ENCODE results near the gene ZDHHC6. TPM values are rescaled to one million over a fixed set of nuclear protein-coding genes. Genes with fewer than 3 reads are reported as not detected.

ZDHHC6 gene
- total and polyA plus RNA-seq, 2 of the 8 experiments (the other 6 are each of a cell fraction or from before 2014, with no cell fraction given): 13.6 to 27.4 TPM

GRCh38 chr10:112388548-112388947, 58.2 kb downstream of the ZDHHC6 start:
- Histone ChIP-seq H3K4me1 (replicated peaks in 1 of 4; ENCODE audit: control insufficient read depth in 3 of 4, insufficient read depth in 4 of 4, low read length in 3 of 4) (no peaks in the 10 kb centered on the region), H3K4me3 (ENCODE audit: extremely low read depth in 1 of 4, insufficient read depth in 2 of 4, low read depth in 3 of 4, low read length in 4 of 4) (no peak overlapping the region), H3K27ac (ENCODE audit: low read depth, low read length) (no peak overlapping the region), H2AK5ac (ENCODE audit: low read depth, low read length) (no peak overlapping the region), H2BK20ac (ENCODE audit: low read length) (no peak overlapping the region), H2BK120ac (replicated peaks; ENCODE audit: low read depth, low read length) (no peak overlapping the region), H3K79me1 (ENCODE audit: low read depth, low read length) (no peaks in the 10 kb centered on the region), H3K4me2 (ENCODE audit: insufficient read depth in 1 of 2, low read depth in 2 of 2, low read length in 2 of 2) (no peak overlapping the region), H2BK5ac (ENCODE audit: low read depth, low read length) (no peak overlapping the region), H4K20me1 (replicated peaks in 1 of 2; ENCODE audit: control insufficient read depth in 1 of 2, insufficient read depth in 2 of 2, low read length in 2 of 2) (no peaks in the 10 kb centered on the region), H3K36me3 (ENCODE audit: control insufficient read depth in 2 of 4, insufficient read depth in 4 of 4, low read length in 3 of 4) (no peaks in the 10 kb centered on the region), H3K27me3 (replicated peaks in 1 of 4; ENCODE audit: control insufficient read depth in 3 of 4, extremely low read depth in 1 of 4, insufficient read depth in 3 of 4, low read length in 3 of 4) (peaks cover 0 to 1% (median 0%) of the 10 kb centered on the region in 4 experiments; a peak in 1 of 7 replicates), H3K18ac (ENCODE audit: extremely low read depth, low read length) (no peak overlapping the region), H4K8ac (ENCODE audit: extremely low read depth, insufficient read depth, low read length) (no peak overlapping the region), H3K79me2 (ENCODE audit: control insufficient read depth in 1 of 2, insufficient read depth in 2 of 2, low read length in 2 of 2) (no peaks in the 10 kb centered on the region), H4K5ac (ENCODE audit: insufficient read length, low read depth, low read length) (no peak overlapping the region), H3K23ac (ENCODE audit: insufficient read length) (no peak overlapping the region), H2BK15ac (ENCODE audit: low read length) (no peak overlapping the region), H3K14ac (ENCODE audit: insufficient read length) (no peak overlapping the region), H2BK12ac (ENCODE audit: low read depth, low read length) (no peak overlapping the region), H4K91ac (replicated peaks; ENCODE audit: insufficient read length, low read length) (no peak overlapping the region), H3K4ac (replicated peaks; ENCODE audit: insufficient read length, low read depth, low read length) (no peak overlapping the region), H3K9ac (replicated peaks in 1 of 4; ENCODE audit: extremely low read depth in 1 of 4, low read depth in 3 of 4, low read length in 3 of 4) (no peak overlapping the region), H2AFZ (ENCODE audit: low read length) (no peak overlapping the region), H3K9me3 (ENCODE audit: insufficient read depth in 2 of 2, low read depth in 1 of 2, low read length in 1 of 2) (no peaks in the 10 kb centered on the region), H3K56ac (replicated peaks; ENCODE audit: insufficient read length, low read depth, low read length) (no peak overlapping the region), H3K23me2 (ENCODE audit: low read depth, low read length) (no peaks in the 10 kb centered on the region)
- FAIRE-seq: no peak
- TF ChIP-seq PHF8 (conservative IDR thresholded peaks at IDR 0.05; ENCODE audit: low read depth, low read length): no peak
- no peak for TF ChIP-seq FOSL1 (IDR thresholded peaks at IDR 0.05; ENCODE audit: insufficient read depth, low read depth, low read length)
- no peak for TF ChIP-seq CREB1 (IDR thresholded peaks at IDR 0.05)
- no peak for TF ChIP-seq SP1 (IDR thresholded peaks at IDR 0.05; ENCODE audit: low read depth, low read length)
- no peak for TF ChIP-seq RAD21 (IDR thresholded peaks at IDR 0.05 in 1 of 2, conservative IDR thresholded peaks at IDR 0.05 in 1 of 2; ENCODE audit: low read depth in 2 of 2, low read length in 2 of 2)
- no peak for TF ChIP-seq BACH1 (IDR thresholded peaks at IDR 0.05; ENCODE audit: low read length)
- no peak for TF ChIP-seq KDM4A (IDR thresholded peaks at IDR 0.05; ENCODE audit: low read depth, low read length, severe bottlenecking)
- no peak for TF ChIP-seq RBBP5 (IDR thresholded peaks at IDR 0.05; ENCODE audit: borderline replicate concordance, low read depth, low read length)
- TF ChIP-seq GABPA (IDR thresholded peaks at IDR 0.05; ENCODE audit: borderline replicate concordance, insufficient read depth, low read length): no peak
- TF ChIP-seq RFX5 (IDR thresholded peaks at IDR 0.05; ENCODE audit: borderline replicate concordance, low read depth, low read length): no peak
- no peak for TF ChIP-seq NANOG (IDR thresholded peaks at IDR 0.05; ENCODE audit: insufficient read depth, low read depth, low read length, poor library complexity, severe bottlenecking)
- 75% methylated on average over 2 of the region's 2 CpGs; no CpG with 5 or more reads in 1 of the 2 experiments for WGBS, 2 experiments (ENCODE audit: extremely low coverage in 1 of 2, insufficient coverage in 1 of 2, insufficient read length in 1 of 2, insufficient replicate concordance in 2 of 2, low coverage in 1 of 2, low lambda C conversion rate in 2 of 2, missing lambda C conversion rate in 1 of 2)
- DNase-seq (ENCODE audit: low read depth in 1 of 2, low spot score in 2 of 2): no peak
- CTCF ChIA-PET (ENCODE audit: partially characterized antibody): interaction anchor here (0.5 to 1.1 kb wide), 2 partner anchors 68 to 112 kb away, joined by 3 read pairs; no protein-coding TSS in a partner anchor
- POLR2A ChIA-PET (ENCODE audit: partially characterized antibody): no interaction called here

All from H1 (cell line).